ENCODE data around the gene ATRN.

The ATRN gene

DNA sequence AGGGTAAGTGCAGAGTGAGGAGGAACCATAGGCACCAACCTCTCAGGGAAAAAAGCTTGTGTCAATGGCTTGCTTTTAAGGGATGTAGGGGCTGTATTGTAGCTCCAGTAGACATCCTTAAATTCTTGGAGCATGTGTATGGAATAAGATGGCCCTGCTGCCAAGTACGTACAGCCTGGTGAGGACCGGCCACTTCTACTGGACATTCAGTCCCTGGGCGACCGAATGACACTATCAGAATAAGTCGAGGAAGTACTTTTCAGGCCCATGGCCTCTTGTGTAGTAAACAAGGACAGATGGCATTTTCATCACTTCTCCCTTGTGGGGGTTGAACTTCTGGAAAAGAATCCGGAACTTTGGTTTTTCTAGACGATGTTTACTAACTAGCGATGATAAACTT, 159.6 kb downstream of the ATRN start:
- H3K27me3 Mint-ChIP-seq, result no peaks in the 10 kb centered on the region
- no peaks in the 10 kb centered on the region for H3K4me1 Mint-ChIP-seq (ENCODE audit: low read depth)
- no peaks in the 10 kb centered on the region for H3K9me3 Mint-ChIP-seq
- no peak overlapping the region for H3K4me3 Mint-ChIP-seq
- H3K27ac Mint-ChIP-seq, result no peak overlapping the region
- H3K36me3 Mint-ChIP-seq (ENCODE audit: low read depth), result peaks cover 22% of the 10 kb centered on the region

- Mint-ChIP-seq H3K27ac (no peak overlapping the region), H3K27me3 (no peaks in the 10 kb centered on the region), H3K36me3 (ENCODE audit: low read depth) (peaks cover 22% of the 10 kb centered on the region), H3K4me1 (ENCODE audit: low read depth) (no peaks in the 10 kb centered on the region), H3K9me3 (no peaks in the 10 kb centered on the region), H3K4me3 (no peak overlapping the region)
Measured at GRCh38 chr20:3631534-3631933, 160.7 kb downstream of the ATRN start.

- Mint-ChIP-seq H3K4me1 (ENCODE audit: low read depth) (no peaks in the 10 kb centered on the region), H3K4me3 (no peak overlapping the region), H3K27ac (no peak overlapping the region), H3K9me3 (no peaks in the 10 kb centered on the region), H3K36me3 (ENCODE audit: low read depth) (peaks cover 17% of the 10 kb centered on the region), H3K27me3 (no peaks in the 10 kb centered on the region)
Measured at GRCh38 chr20:3632311-3633004, 161.6 kb downstream of the ATRN start.

- Mint-ChIP-seq H3K27ac (no peak overlapping the region), H3K36me3 (ENCODE audit: low read depth) (peaks cover 20% of the 10 kb centered on the region), H3K9me3 (no peaks in the 10 kb centered on the region), H3K4me1 (ENCODE audit: low read depth) (no peaks in the 10 kb centered on the region), H3K27me3 (no peaks in the 10 kb centered on the region), H3K4me3 (no peak overlapping the region)
Measured at GRCh38 chr20:3633913-3634478, 163.2 kb downstream of the ATRN start.

- no peak overlapping the region for H3K27ac Mint-ChIP-seq
- no peak overlapping the region for H3K4me3 Mint-ChIP-seq
- H3K36me3 Mint-ChIP-seq (ENCODE audit: low read depth), result peaks cover 20% of the 10 kb centered on the region
- no peaks in the 10 kb centered on the region for H3K27me3 Mint-ChIP-seq
- H3K9me3 Mint-ChIP-seq, result no peaks in the 10 kb centered on the region
- no peaks in the 10 kb centered on the region for H3K4me1 Mint-ChIP-seq (ENCODE audit: low read depth)
Measured at GRCh38 chr20:3635346-3635745, 164.5 kb downstream of the ATRN start.

DNA sequence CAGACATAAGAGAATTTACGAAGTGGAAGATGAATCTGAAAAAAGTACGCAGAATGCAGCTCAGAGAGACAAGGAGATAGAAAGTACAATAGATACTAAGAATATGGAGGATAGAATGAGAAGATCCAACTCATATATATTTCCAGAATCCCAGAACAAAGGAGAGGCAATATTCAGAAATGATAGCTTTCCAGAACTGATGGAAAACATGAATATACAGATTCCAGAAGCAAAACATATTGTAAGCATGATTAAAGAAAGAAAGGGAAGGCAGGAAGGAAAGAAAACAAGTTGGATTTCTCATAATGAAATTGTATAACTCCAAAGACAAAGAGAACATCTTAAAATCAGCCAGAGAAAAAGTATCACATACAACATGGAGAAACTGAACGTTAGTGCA, 169.4 kb downstream of the ATRN start:
- no peaks in the 10 kb centered on the region for H3K9me3 Mint-ChIP-seq
- H3K4me3 Mint-ChIP-seq, result no peak overlapping the region
- peaks cover 28% of the 10 kb centered on the region for H3K36me3 Mint-ChIP-seq (ENCODE audit: low read depth)
- no peak overlapping the region for H3K27ac Mint-ChIP-seq
- H3K27me3 Mint-ChIP-seq, result no peaks in the 10 kb centered on the region
- H3K4me1 Mint-ChIP-seq (ENCODE audit: low read depth), result no peaks in the 10 kb centered on the region

GRCh38 chr20:3645309-3646066, 174.7 kb downstream of the ATRN start:
- Mint-ChIP-seq H3K36me3 (ENCODE audit: low read depth) (peaks cover 23% of the 10 kb centered on the region), H3K27me3 (no peaks in the 10 kb centered on the region), H3K4me1 (ENCODE audit: low read depth) (no peaks in the 10 kb centered on the region), H3K27ac (no peak overlapping the region), H3K9me3 (no peaks in the 10 kb centered on the region), H3K4me3 (no peak overlapping the region)

DNA sequence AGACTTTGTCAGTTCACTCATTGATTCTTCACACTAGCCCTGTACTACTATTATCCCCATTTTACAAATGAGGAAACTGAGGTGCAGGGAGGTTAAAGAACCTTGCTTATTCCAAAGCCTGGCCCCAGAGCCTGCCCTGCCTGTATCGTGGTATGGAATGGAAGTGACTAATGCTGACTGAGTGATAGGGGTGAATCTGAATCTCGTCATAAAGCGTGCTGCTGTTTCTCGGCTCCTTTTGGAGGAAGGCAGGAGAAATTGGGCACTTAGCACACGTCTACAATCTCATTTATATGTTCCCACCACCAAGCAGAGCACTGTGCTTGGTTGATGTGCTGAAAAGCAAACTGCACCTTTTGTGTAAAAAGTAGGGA, 175.2 kb downstream of the ATRN start:
- Mint-ChIP-seq H3K4me1 (ENCODE audit: low read depth) (no peaks in the 10 kb centered on the region), H3K9me3 (no peaks in the 10 kb centered on the region), H3K4me3 (no peak overlapping the region), H3K27me3 (no peaks in the 10 kb centered on the region), H3K27ac (no peak overlapping the region), H3K36me3 (ENCODE audit: low read depth) (peaks cover 18% of the 10 kb centered on the region)

- no peak overlapping the region for H3K27ac Mint-ChIP-seq
- H3K4me1 Mint-ChIP-seq (ENCODE audit: low read depth), result no peaks in the 10 kb centered on the region
- no peaks in the 10 kb centered on the region for H3K27me3 Mint-ChIP-seq
- H3K9me3 Mint-ChIP-seq, result no peaks in the 10 kb centered on the region
- peaks cover 17% of the 10 kb centered on the region for H3K36me3 Mint-ChIP-seq (ENCODE audit: low read depth)
- H3K4me3 Mint-ChIP-seq, result no peak overlapping the region
Measured at GRCh38 chr20:3646651-3647050, 175.8 kb downstream of the ATRN start.

DNA sequence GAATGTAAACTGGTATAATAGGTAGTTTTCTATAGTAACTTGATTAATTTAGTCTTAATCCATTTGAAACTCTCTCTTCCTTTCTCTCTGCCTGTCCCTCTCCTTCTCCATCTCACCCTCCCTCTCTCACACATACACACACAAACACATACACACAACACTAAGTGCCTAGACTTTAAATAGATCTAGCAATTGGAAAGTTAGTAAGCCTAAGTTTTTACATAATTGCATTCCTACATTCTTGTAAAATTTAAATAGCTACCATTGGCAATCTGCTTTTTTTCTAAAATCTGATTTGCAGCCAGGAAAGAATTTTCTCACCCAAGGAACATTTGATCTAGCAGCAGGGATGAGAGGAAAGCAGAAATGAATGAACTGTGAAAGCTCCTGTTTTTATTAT, 176.7 kb downstream of the ATRN start:
- no peak overlapping the region for H3K27ac Mint-ChIP-seq
- H3K27me3 Mint-ChIP-seq, result no peaks in the 10 kb centered on the region
- no peak overlapping the region for H3K4me3 Mint-ChIP-seq
- no peaks in the 10 kb centered on the region for H3K4me1 Mint-ChIP-seq (ENCODE audit: low read depth)
- H3K9me3 Mint-ChIP-seq, result no peaks in the 10 kb centered on the region
- peaks cover 11% of the 10 kb centered on the region for H3K36me3 Mint-ChIP-seq (ENCODE audit: low read depth)

GRCh38 chr20:3648951-3649350, 178.1 kb downstream of the ATRN start:
- Mint-ChIP-seq H3K36me3 (ENCODE audit: low read depth) (peaks cover 11% of the 10 kb centered on the region), H3K4me3 (no peak overlapping the region), H3K27ac (no peak overlapping the region), H3K9me3 (no peaks in the 10 kb centered on the region), H3K4me1 (ENCODE audit: low read depth) (peaks cover 5% of the 10 kb centered on the region), H3K27me3 (no peaks in the 10 kb centered on the region)

GRCh38 chr20:3651204-3651962, 180.6 kb downstream of the ATRN start:
- H3K36me3 Mint-ChIP-seq (ENCODE audit: low read depth), result peaks cover 5% of the 10 kb centered on the region
- peaks cover 5% of the 10 kb centered on the region for H3K4me1 Mint-ChIP-seq (ENCODE audit: low read depth)
- H3K9me3 Mint-ChIP-seq, result no peaks in the 10 kb centered on the region
- no peak overlapping the region for H3K27ac Mint-ChIP-seq
- no peaks in the 10 kb centered on the region for H3K27me3 Mint-ChIP-seq
- no peak overlapping the region for H3K4me3 Mint-ChIP-seq

- Mint-ChIP-seq H3K9me3 (no peaks in the 10 kb centered on the region), H3K36me3 (ENCODE audit: low read depth) (peaks cover 5% of the 10 kb centered on the region), H3K27ac (no peak overlapping the region), H3K4me1 (ENCODE audit: low read depth) (peaks cover 5% of the 10 kb centered on the region), H3K27me3 (no peaks in the 10 kb centered on the region), H3K4me3 (no peak overlapping the region)
Measured at GRCh38 chr20:3652221-3652620, 181.4 kb downstream of the ATRN start.

DNA sequence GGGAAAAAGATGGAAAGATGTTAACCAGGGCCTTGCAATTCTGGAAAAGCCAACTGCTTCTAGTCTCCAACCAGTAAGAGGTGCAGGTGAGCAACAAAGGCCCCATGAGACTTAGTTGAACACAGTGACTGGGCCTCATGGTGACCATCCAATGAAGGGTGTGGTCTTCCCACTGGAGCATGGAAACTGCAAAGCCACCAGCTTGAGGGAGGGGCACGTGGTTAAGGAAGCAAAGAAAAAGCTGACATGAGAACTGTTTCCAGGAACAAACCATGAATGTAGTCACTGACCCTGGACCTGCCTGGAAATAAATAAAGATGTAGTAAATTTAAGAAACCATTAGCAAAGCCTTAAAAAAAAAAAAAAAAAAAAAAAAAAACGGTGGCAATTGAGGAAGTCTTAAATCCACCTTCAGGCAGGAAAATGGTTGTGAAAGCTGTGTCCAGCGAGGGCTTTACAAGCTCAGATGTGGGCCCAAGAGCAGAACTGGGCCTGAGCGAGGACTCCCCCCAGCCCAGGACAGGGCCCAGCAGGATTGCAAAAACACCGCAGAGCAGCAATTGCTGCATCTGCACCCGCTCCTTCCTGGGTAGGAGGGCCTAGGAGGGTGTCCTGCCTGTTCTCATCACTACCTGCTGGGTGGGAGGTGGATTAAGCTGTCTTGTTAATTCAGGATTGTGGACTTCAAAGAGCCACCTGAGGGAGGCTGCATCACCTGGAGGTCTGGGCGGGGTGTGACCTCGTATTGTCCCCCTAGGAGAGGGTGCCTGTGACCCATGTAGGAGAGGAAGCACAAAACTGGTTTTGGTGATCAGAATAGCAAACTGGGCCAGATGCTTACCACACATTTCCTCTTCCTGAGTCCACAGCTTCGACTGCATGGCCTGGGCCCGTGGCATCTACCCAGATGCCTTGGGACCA, 182.1 kb downstream of the ATRN start:
- H3K4me1 Mint-ChIP-seq (ENCODE audit: low read depth), result peaks cover 5% of the 10 kb centered on the region
- H3K27me3 Mint-ChIP-seq, result no peaks in the 10 kb centered on the region
- no peaks in the 10 kb centered on the region for H3K9me3 Mint-ChIP-seq
- no peak overlapping the region for H3K4me3 Mint-ChIP-seq
- H3K36me3 Mint-ChIP-seq (ENCODE audit: low read depth), result peaks cover 5% of the 10 kb centered on the region
- H3K27ac Mint-ChIP-seq, result no peak overlapping the region

Measured in stimulated activated naive CD8-positive, alpha-beta T cell treated with anti-CD3 and anti-CD28 coated beads, Interleukin-15, Interleukin-2, amounts not matched to agents 100 ng/mL and 50 ng/mL, for 24 hours (primary cell).